ENCODE results near the gene FOXJ3.

The FOXJ3 gene

DNA sequence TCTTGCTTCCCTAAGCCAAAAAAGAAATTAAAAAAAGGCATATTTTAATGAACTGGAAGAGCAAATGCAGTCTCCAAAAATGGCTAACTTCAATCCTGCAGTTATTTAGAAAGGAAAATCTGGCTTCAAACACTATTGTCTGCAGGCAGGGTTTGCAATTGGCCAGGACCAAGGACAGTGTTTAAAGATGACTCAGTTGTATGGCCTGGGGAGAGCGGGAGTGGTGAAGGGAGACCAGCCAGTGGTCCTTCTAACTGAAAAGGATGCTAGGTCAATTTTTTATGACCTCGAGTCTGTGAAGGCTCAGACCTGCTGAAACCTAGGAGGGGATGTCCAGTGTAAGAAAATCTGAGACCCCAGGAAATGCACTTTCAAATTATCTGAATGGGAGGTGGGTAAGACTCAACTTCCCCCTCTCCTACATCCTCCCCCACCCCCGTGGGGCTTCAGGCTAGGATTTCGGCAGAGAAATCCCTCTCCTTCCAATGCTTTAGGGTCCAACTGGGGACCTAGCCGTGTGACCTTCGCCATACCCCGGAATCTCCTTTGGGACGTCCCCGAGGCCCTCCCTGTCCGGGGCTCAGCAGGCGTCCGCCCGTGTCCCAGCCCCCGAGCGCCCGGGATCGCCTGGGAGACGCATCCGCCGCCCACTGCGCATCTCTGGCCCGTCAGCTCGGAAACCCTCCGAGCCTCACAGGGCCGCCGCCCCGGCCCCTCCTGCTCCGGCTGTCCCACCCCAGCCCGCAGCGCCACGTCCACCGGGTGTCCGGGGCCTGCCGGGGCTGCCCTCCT, 45.0 kb upstream of the FOXJ3 start:
- Histone ChIP-seq H3K4me2 (ENCODE audit: low read length) (peak overlapping the region; percentile 79), H3K4me1 (ENCODE audit: control insufficient read depth, low read length) (peaks cover 11% of the 10 kb centered on the region), H3K79me2 (ENCODE audit: control insufficient read depth, low read length) (no peaks in the 10 kb centered on the region), H3K9me3 (ENCODE audit: control insufficient read depth, insufficient read depth, low read length) (no peaks in the 10 kb centered on the region), H3F3A (ENCODE audit: control insufficient read depth, insufficient read depth) (no peaks in the 10 kb centered on the region), H3K9me2 (replicated peaks; ENCODE audit: control insufficient read depth, low read length) (no peaks in the 10 kb centered on the region), H3K27me3 (ENCODE audit: control insufficient read depth, low read length) (peaks cover 35% of the 10 kb centered on the region), H4K20me1 (ENCODE audit: control insufficient read depth, insufficient read depth, low read depth, low read length) (no peaks in the 10 kb centered on the region), H3K36me3 (ENCODE audit: control insufficient read depth, low read length) (no peaks in the 10 kb centered on the region), H3K27ac (ENCODE audit: low read depth, low read length) (no peak overlapping the region), H3K4me3 (ENCODE audit: low read length) (peak overlapping the region; percentile 75)
- TF ChIP-seq, protein P1, sequence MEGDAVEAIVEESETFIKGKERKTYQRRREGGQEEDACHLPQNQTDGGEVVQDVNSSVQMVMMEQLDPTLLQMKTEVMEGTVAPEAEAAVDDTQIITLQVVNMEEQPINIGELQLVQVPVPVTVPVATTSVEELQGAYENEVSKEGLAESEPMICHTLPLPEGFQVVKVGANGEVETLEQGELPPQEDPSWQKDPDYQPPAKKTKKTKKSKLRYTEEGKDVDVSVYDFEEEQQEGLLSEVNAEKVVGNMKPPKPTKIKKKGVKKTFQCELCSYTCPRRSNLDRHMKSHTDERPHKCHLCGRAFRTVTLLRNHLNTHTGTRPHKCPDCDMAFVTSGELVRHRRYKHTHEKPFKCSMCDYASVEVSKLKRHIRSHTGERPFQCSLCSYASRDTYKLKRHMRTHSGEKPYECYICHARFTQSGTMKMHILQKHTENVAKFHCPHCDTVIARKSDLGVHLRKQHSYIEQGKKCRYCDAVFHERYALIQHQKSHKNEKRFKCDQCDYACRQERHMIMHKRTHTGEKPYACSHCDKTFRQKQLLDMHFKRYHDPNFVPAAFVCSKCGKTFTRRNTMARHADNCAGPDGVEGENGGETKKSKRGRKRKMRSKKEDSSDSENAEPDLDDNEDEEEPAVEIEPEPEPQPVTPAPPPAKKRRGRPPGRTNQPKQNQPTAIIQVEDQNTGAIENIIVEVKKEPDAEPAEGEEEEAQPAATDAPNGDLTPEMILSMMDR (IDR thresholded peaks at IDR 0.05; ENCODE audit: low read depth, low read length, poor library complexity, severe bottlenecking): no peak
- TF ChIP-seq EZH2phosphoT487 (IDR thresholded peaks at IDR 0.05; ENCODE audit: borderline replicate concordance, low read length): no peak

DNA sequence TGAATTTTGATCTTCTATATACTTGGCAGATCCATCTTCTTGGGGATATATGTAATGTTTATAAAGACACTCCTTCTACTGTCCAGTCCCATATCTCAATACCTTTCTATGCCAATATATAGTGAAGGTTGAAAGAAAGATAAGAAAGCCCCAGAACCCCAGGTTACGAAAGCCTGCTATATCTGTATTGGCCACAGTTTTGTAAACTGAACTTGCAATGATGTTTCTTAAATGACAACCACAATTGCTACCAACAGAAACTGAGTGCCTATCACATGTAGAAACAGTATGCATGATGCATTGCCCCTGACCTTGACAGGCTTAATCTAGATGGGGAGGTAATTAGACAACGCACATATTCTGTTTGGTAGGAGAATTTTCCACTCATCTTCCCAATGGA, 37.8 kb upstream of the FOXJ3 start:
- no peaks in the 10 kb centered on the region; the same call in 1 of the 2 replicates for H3K9me2 ChIP-seq (replicated peaks; ENCODE audit: control insufficient read depth, low read length)
- H3K27me3 ChIP-seq (ENCODE audit: control insufficient read depth, low read length): peaks cover 10% of the 10 kb centered on the region

DNA sequence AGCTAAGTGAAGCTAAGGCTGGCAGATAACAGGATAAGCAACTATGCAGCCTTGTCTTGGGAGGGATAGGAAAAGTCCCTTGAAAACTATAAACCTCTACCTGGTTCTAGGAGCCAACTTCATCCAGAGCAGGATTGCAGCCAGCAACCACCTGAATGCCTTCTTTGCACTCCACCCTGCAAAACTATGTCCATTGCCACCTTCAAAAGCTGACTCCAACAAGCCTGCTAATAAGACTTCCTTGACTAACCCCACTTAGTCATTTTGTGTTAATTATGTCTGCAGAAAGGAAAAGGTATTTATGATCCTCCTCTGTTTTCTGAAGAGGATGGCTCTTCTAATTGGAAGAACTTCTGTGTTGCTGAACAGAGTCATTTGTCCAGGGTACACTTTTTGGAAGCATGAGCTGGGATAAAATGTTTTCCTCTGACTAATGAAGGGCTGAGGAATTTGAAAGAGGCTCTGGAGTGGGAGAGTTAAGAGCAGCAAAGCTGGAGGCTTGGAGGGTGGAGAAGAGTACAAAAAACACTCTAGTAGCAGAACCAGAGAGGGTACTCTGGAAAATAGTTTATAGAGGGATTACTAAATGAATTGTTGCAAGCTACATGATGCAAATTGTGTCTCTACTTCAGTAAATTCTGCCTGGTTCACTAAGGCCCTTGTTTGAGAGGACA, 36.0 kb upstream of the FOXJ3 start:
- H3K9me2 ChIP-seq (replicated peaks; ENCODE audit: control insufficient read depth, low read length): no peaks in the 10 kb centered on the region; the same call in 1 of the 2 replicates
- H3K4me3 ChIP-seq (ENCODE audit: low read length): no peak overlapping the region
- H3K4me1 ChIP-seq (ENCODE audit: control insufficient read depth, low read length): no peaks in the 10 kb centered on the region
- peaks cover 10% of the 10 kb centered on the region for H3K27me3 ChIP-seq (ENCODE audit: control insufficient read depth, low read length)
- H3K36me3 ChIP-seq (ENCODE audit: control insufficient read depth, low read length): no peaks in the 10 kb centered on the region
- H3K9me3 ChIP-seq (ENCODE audit: control insufficient read depth, insufficient read depth, low read length): no peaks in the 10 kb centered on the region
- no peaks in the 10 kb centered on the region for H3F3A ChIP-seq (ENCODE audit: control insufficient read depth, insufficient read depth)
- TF ChIP-seq, protein P1 (IDR thresholded peaks at IDR 0.05; ENCODE audit: low read depth, low read length, poor library complexity, severe bottlenecking): no peak
- no peak for TF ChIP-seq EZH2phosphoT487 (IDR thresholded peaks at IDR 0.05; ENCODE audit: borderline replicate concordance, low read length)
- H4K20me1 ChIP-seq (ENCODE audit: control insufficient read depth, insufficient read depth, low read depth, low read length): no peaks in the 10 kb centered on the region
- no peaks in the 10 kb centered on the region for H3K79me2 ChIP-seq (ENCODE audit: control insufficient read depth, low read length)
- no peak overlapping the region for H3K27ac ChIP-seq (ENCODE audit: low read depth, low read length)
- H3K4me2 ChIP-seq (ENCODE audit: low read length): no peak overlapping the region

More for the DNA sequence above, 37.8 kb upstream of the FOXJ3 start:
- H3K79me2 ChIP-seq (ENCODE audit: control insufficient read depth, low read length): no peaks in the 10 kb centered on the region
- H4K20me1 ChIP-seq (ENCODE audit: control insufficient read depth, insufficient read depth, low read depth, low read length): no peaks in the 10 kb centered on the region
- H3K4me1 ChIP-seq (ENCODE audit: control insufficient read depth, low read length): no peaks in the 10 kb centered on the region
- H3K4me3 ChIP-seq (ENCODE audit: low read length): no peak overlapping the region
- no peak overlapping the region for H3K27ac ChIP-seq (ENCODE audit: low read depth, low read length)
- no peaks in the 10 kb centered on the region for H3F3A ChIP-seq (ENCODE audit: control insufficient read depth, insufficient read depth)
- H3K9me3 ChIP-seq (ENCODE audit: control insufficient read depth, insufficient read depth, low read length): no peaks in the 10 kb centered on the region
- H3K4me2 ChIP-seq (ENCODE audit: low read length): no peak overlapping the region
- no peaks in the 10 kb centered on the region for H3K36me3 ChIP-seq (ENCODE audit: control insufficient read depth, low read length)
- no peak for TF ChIP-seq EZH2phosphoT487 (IDR thresholded peaks at IDR 0.05; ENCODE audit: borderline replicate concordance, low read length)
- TF ChIP-seq, protein P1 (IDR thresholded peaks at IDR 0.05; ENCODE audit: low read depth, low read length, poor library complexity, severe bottlenecking): no peak

Data from DOHH2 (cell line).